BE2C (cell line): ENCODE results near the gene CREB3L1.
"Not testable (repeated sequence)": the region's sequence is repeated elsewhere in the genome, so short reads cannot be mapped to it uniquely, and the experiment has no call there.

Experiments
- DNase-seq: peaks from one replicate; pipeline ENCODE4 v3.0.0-alpha.2; 2020
- H3K27me3 ChIP-seq: fragments of 250-450 bp; sonication (Bioruptor Pico); 2 replicates; pipeline ENCODE4 v1.5.1; 2020; ENCODE audit warnings: mild to moderate bottlenecking
- H3K36me3 ChIP-seq: fragments of 250-450 bp; sonication (Bioruptor Pico); 2 replicates; pipeline ENCODE4 v1.5.1; 2020; ENCODE audit warnings: mild to moderate bottlenecking
- H3K4me1 ChIP-seq: fragments of 250-450 bp; sonication (Bioruptor Pico); 2 replicates; pipeline ENCODE4 v1.5.1; 2020
- H3K4me3 ChIP-seq: 2 replicates; pipeline ENCODE4 v1.5.1; 2011; ENCODE audit warnings: low read depth, low read length
- H3K9me3 ChIP-seq: fragments of 250-450 bp; sonication (Bioruptor Pico); 2 replicates; pipeline ENCODE4 v1.5.1; 2020
- CTCF ChIP-seq: IDR thresholded peaks from 2 replicates; pipeline ENCODE4 v1.5.1; 2012; ENCODE audit warnings: mild to moderate bottlenecking, low read depth, low read length

The CREB3L1 gene

GRCh38 chr11:46250745-46251052, 26.8 kb upstream of the CREB3L1 start:
- H3K4me1 ChIP-seq, result no peaks in the 10 kb centered on the region
- no peak for TF ChIP-seq CTCF
- H3K36me3 ChIP-seq, result no peaks in the 10 kb centered on the region
- DNase-seq, result no peak
- no peaks in the 10 kb centered on the region for H3K9me3 ChIP-seq
- no peaks in the 10 kb centered on the region for H3K27me3 ChIP-seq
- H3K4me3 ChIP-seq, result no peak overlapping the region

- Histone ChIP-seq H3K9me3 (no peaks in the 10 kb centered on the region), H3K4me3 (no peak overlapping the region), H3K4me1 (no peaks in the 10 kb centered on the region), H3K27me3 (no peaks in the 10 kb centered on the region), H3K36me3 (no peaks in the 10 kb centered on the region)
- TF ChIP-seq CTCF, result no peak
- no peak for DNase-seq
These were observed 25.5 kb upstream of the CREB3L1 start for GRCh38 chr11:46251954-46252353.

DNA sequence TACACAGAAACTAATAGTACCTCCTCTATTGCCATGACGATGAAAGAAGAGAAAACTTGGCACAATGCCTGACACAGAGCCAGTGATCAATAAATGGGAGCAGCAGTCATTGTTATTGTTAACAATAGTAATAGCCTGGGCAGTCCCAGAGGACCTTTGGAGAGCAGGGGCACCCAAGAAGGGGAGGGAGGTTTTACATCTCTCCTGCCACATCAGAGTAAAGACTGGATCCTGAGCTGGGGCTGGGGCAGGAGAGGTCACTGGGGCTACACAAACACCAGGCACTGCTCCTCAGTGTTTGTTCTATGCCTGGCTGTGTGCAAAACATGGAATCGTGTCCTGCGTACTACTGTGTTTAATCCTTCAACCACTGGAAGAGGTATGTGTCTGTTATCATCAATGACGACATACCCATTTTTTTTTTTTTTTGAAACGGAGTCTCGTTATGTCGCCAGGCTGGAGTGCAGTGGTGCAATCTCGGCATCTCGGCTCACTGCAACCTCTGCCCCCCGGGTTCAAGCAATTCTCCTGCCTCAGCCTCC, 25.0 kb upstream of the CREB3L1 start:
- no peak for DNase-seq
- H3K27me3 ChIP-seq, result no peaks in the 10 kb centered on the region
- H3K4me1 ChIP-seq, result no peaks in the 10 kb centered on the region
- no peak for TF ChIP-seq CTCF
- no peak overlapping the region for H3K4me3 ChIP-seq
- H3K9me3 ChIP-seq, result no peaks in the 10 kb centered on the region
- no peaks in the 10 kb centered on the region for H3K36me3 ChIP-seq

DNA sequence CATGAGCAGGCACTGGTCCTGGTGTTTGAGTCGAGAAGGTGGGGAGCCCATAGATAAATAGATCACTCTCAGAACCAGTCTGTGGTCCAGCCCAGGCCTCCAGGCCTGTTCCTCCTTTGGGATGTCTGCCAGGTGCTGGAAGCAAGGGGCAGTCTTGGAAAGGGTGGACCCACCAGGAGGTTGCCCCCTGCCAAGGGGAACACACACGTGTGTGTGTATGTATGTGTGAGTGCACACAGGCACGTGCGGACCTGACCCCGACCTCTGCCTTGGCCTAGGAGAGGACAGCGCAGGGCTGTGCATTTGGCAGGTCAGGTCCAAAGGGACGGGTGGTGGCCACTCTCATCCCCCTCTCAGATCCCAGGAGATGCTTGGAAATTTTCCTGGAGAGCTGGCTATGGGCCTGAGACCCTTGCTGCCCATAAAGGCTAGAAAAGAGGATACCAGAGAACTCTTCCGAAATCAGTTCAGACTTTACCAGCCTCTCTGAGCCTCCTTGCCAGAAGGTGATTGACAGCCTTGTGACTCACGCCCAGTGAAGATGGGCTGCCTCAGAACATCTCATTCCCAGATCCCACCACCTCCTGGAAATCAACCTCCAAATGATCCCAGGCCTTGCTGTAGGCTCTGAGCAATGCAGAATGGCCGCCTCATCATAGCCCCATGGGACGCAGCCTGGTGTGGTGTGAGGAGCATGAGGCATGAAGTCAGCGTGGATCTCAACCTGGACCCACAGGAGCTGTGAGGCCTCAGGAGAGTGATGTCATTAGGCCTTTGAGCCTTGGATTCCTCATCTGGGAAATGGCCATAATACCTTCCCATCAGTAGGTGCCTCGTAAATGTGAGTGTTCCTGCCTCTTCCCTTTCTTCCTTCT, 24.0 kb upstream of the CREB3L1 start:
- no peak for DNase-seq
- Histone ChIP-seq H3K4me3 (no peak overlapping the region), H3K4me1 (no peaks in the 10 kb centered on the region), H3K36me3 (no peaks in the 10 kb centered on the region), H3K27me3 (no peaks in the 10 kb centered on the region), H3K9me3 (no peaks in the 10 kb centered on the region)
- TF ChIP-seq CTCF, result no peak

DNA sequence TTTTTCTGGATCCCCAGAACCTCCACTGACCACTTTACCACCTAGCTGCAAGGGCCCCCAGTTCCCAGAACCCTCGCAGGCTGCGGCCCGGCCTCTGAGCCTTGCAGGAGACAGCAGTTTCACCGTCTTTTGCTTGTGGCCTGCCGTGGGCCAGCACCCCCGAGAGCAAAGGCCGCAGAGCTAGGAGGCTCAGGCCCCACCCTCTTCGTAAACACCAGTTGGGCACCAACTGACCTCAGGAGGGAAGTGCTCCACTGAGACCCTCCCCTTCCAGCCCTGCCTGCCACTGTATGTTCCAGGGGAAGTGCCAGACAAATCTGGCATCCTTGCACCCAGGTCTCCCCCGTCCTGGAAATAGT, 23.4 kb upstream of the CREB3L1 start:
- no peak for DNase-seq
- Histone ChIP-seq H3K4me1 (no peaks in the 10 kb centered on the region), H3K4me3 (no peak overlapping the region), H3K36me3 (no peaks in the 10 kb centered on the region), H3K27me3 (no peaks in the 10 kb centered on the region), H3K9me3 (no peaks in the 10 kb centered on the region)
- TF ChIP-seq CTCF, result no peak

GRCh38 chr11:46256540-46257001, 20.9 kb upstream of the CREB3L1 start:
- no peak overlapping the region for H3K4me3 ChIP-seq
- no peaks in the 10 kb centered on the region for H3K27me3 ChIP-seq
- no peak for DNase-seq
- H3K9me3 ChIP-seq, result no peaks in the 10 kb centered on the region
- no peaks in the 10 kb centered on the region for H3K4me1 ChIP-seq
- no peaks in the 10 kb centered on the region for H3K36me3 ChIP-seq
- no peak for TF ChIP-seq CTCF

- H3K4me3 ChIP-seq, H3K36me3 ChIP-seq, H3K9me3 ChIP-seq, H3K4me1 ChIP-seq, DNase-seq, H3K27me3 ChIP-seq: not testable (repeated sequence)
These were observed 18.1 kb upstream of the CREB3L1 start for GRCh38 chr11:46259347-46259746.
